GM21576 (cell line): ENCODE measurements around the gene NOC2L.
"Not testable (repeated sequence)": the region's sequence is repeated elsewhere in the genome, so short reads cannot be mapped to it uniquely, and the experiment has no call there.

Experiments used
- ATAC-seq: cut with Tn5 transposase; IDR thresholded peaks from one replicate; pipeline ENCODE4 v1.9.1; 2021; ENCODE audit warnings: mild to moderate bottlenecking, moderate library complexity; ENCODE audit not compliant: unreplicated experiment

NOC2L gene

GRCh38 chr1:907611-908451 lies 51.2 kb downstream of the NOC2L start:
- ATAC-seq, result no peak

DNA sequence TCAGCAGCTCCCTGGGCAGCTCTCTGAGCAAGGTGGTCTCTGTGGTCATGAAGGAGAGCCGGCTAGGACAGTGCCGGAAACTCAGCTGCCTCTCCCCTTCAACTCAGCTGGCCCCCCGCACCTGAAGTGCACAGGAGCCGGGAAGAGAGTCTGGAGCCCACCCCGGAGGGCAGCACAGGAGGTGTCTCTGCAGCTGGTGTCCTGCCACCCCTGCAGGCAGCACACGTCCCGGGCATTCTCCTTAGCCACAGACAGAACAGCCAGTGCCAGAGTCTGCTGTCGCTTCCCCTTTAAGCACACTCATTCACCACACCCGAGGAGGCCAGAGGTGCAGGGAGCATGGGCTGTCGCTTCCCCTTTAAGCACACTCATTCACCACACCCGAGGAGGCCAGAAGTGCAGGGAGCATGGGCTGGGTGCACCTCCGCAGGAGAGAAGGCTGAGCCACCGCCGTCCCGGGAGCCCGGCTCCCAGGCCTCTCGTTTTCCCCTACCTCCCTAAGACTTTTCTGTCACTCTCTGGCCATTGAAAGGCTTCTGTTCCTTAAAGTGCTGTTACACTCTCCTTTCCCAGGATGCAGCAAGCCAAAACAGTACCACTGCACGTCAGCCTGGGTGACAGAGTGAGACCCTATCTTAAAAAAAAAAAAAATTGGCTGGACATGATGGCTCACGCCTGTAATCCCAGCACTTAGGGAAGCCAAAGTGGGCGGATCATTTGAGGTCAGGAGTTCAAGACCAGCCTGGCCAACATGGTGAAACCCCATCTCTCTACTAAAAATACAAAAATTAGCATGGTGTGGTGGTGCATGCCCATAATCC lies 52.2 kb downstream of the NOC2L start:
- no peak for ATAC-seq

DNA sequence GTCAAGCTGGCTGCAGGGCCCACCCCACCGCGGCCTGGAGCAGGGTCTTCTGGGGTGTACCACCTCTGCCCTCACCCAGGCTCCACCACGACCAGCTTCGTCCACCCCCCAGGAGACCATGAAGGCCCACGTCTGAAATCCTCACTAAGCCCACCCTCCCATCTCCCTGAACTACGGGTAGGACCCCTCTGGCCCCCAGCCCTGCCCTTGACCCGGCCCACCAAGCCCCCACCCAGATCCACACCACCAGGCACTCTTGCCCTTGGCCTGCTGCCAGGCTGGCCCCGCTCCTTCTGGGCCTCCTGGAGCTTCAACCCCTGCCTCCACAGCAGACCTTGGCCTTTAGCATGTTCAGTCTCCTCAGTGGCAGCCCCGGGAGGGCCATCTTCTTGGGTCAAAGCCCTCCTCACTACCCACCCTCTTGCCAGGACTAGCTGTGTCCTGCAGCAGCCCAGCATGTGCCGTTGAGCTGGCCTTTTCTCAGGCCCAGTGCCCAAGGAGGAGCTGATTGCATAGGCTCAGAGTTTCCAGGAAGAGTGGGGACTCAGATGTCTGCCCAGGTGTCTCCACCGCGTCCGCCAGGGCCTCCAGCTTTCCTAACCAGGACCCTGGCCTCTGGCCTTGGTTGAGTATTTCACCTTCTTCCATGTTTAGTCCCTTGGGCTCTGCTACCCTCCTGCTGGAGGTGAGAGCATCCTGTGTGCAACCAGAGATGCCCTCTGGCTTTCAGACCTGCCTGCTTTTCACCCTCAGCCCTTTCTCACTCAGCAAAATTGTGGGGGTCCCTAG lies 53.1 kb downstream of the NOC2L start:
- no peak for ATAC-seq

DNA sequence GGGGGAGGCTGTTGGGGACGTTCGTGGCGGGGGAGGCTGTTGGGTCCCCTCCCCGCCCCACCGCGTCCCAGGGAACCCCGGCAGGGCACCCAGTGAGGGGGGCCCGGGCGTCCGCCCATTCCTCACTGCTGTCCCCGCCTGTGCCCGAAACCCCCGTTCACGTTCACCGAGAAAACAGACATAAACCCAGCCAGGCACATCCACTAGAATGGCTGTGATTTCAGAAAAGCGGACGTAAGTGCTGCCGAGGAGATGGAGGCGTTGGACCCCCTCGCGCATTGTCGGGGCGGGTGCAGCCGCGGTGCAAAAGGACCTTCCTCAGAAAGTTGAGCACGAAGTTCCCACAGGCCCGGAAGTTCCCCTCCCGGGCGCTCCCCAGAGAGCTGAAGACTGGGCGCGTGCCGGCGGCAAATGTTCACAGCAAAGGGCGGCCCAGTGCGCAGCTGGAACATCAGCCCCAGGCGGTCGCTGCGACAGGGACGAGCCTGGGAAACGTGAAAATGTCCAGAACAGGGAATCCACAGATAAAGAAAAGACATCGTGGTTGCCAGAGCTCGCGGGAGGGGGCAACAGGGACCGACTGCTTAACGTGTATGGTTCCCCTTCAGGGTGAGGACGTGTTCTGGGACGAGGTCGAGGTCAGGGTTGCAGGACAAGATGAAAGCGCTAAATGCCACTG lies 53.8 kb downstream of the NOC2L start:
- no peak for ATAC-seq

DNA sequence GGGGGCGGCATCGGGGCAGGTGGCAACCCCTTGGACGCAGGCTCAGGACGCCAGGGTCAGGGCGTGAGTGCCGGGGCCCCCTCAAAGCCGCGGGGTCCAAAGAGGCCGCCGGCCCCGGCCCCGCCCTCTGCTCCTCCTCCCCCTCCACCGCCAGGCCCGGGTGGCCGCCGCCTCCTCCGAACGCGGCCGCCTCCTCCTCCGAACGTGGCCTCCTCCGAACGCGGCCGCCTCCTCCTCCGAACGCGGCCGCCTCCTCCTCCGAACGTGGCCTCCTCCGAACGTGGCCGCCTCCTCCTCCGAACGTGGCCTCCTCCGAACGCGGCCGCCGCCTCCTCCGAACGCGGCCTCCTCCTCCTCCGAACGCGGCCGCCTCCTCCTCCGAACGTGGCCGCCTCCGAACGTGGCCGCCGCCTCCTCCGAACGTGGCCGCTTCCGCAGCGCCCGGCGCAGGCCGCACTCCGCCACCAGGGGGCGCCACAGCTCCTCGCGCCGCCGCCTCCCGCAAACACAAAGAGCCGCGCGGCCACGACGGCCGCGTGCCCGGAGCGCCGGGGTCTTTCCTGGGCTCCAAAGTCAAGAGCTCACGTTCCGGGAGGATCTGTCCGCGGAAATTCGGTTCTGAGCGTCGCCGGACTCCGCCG lies 54.6 kb downstream of the NOC2L start:
- ATAC-seq, result no peak

- ATAC-seq, result no peak
Measured at GRCh38 chr1:903721-904271, 55.3 kb downstream of the NOC2L start.

DNA sequence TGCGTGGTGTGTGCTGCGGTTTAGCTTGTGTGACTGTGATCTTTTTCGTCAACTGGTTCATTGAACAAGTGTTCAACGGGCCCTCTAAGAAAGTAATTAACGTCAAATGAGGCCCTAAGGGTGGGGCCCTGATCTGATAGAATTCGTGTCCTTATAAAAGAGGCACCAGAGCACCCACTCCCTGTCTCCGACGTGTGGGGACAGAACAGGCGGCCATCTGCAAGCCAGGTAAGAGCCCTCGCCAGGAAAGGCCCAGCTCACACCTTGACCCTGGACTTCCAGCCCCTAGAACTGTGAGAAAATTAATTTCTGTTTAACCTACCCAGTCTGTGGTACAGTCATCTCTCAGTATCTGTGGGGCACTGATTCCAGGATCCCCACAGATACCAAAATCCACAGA lies 55.8 kb downstream of the NOC2L start:
- no peak for ATAC-seq

DNA sequence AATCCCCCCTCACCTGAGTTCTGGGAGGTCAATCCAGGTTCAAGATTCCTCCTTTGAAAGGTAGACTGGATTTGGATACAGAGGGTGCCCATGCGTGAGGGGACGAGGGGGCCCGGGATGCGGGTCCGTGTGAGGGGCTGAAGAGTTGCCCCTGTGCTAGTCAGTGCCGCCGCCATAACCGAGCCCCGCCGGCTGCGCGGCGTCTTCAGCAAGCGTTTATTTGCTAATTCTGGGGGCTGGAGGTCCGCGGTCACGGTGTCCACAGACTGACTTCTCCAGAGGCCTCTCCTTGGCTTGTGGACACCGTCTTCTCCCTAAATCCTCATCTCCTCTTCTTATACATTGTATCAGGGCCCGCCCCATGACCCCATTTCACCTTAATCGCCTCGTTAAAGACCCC lies 56.3 kb downstream of the NOC2L start:
- ATAC-seq, result no peak

DNA sequence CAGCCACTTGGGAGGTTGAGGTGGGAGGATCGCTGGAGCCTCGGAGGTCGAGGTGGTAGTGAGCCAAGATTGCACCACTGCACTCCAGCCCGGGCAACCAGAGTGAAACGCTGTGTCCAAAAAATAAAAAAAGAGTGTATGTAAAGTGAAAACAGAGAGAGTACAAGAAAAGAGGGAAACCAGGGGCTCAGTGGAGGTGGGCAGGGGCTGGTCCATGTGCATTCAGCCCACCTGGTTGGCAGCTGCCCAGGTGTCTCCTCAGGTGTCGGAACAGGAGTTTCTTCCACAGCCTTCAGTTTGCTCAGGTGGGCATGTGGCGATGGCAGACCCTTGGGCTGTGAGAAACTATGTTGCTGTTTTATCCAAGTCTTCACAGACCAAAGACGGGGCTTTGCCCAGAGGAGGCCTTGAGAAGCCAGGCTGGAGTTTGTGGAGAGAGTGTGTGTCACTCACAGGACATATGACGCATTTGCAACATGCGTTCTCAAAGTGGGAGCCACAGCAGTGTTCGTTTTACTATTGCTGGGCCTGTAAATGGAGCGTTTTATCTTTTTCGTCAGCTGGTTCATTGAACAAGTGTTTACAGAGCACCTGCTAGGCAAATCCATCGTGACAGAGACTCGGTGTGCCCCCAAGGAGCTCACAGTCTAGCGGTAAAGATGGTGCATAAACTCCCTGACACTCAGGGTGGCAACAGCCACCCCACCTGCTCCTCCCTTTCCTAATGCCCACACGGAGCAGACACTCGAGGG lies 57.8 kb downstream of the NOC2L start:
- no peak for ATAC-seq

DNA sequence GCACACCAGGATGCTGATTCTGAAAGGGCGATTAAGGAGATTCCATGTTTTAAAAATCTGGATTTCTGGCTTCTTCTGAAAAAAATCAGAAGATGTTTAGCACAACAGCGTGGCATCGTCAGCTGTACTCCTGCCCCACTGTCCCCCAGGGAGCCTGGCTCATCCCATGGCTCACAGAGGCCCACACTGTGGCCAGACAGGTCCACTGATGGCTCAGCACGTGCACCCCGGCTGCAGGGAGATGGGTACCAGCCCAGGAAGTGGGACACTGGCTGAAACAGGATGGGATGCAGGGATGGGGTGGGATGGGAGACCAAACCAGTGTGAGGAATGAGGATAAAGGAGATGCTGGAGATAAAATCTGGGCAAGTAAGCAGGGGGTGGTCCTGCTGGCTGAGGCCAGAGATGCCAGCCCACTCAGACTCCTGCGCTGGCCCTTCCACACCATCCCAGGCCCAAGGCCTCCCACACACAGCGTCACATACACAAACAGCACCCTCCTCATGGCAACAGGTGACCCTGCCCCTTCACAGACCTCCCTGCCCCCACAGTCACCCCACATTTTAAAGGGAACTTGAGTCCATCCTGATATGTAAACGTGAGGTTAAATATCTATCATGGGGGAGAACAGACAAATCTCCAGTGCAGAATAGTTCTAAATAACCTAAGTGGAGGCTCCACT lies 59.3 kb downstream of the NOC2L start:
- ATAC-seq, result no peak

- ATAC-seq, result not testable (repeated sequence)
Measured at GRCh38 chr1:897951-898350, 61.1 kb downstream of the NOC2L start.

- no peak for ATAC-seq
Measured at GRCh38 chr1:897226-897625, 61.8 kb downstream of the NOC2L start.
